Upper lobe of left lung (tissue), 4 donors: ENCODE results near the gene CRY1.

Experiments
- POLR2A ChIP-seq, 4 donors: fragments of 450-650 bp; IDR thresholded peaks; one replicate each; pipeline ENCODE4 v1.5.1; 2016 to 2017; ENCODE audit warnings: antibody characterized with exemption in 4 of 4, mild to moderate bottlenecking in 2 of 4
- POLR2AphosphoS5 ChIP-seq, 2 donors: sonication (generic); formaldehyde crosslinking; IDR thresholded peaks; one replicate each; pipeline ENCODE4 v1.5.1; 2017; ENCODE audit warnings: antibody characterized with exemption in 2 of 2
- TF ChIP-seq, protein P1 (sequence below), 6 experiments: fragments of 450-650 bp in 4 of 6; fragments of 200-600 bp in 2 of 6; sonication (generic) in 2 of 6; IDR thresholded peaks; one replicate each; pipeline ENCODE4 v1.5.1; 2016 to 2019; ENCODE audit warnings: antibody characterized with exemption in 6 of 6

DNA sequence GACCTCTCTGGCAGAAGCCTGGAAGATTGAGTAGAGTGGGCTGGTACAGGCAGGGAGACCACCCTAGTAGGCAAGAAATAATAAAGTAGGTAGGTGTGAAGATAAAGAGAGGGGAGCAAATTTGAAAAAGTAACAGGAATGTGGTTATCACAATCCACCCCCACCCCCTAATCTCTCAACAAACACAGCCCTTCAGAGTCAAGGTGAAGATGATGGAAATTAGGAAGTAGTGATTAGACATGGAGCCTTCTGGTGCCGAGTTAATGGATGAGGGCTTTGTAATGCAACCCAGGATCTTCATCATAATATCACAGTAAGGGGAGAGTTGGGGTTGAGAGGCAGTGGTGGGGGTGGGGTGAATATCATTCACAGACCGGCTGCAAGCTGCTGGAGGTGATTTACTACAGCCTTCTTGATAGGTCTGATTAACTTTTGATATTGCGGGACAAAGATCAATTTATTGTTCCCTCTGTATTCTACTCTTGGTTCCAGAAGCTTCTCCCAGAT is 29.2 kb upstream of the CRY1 start:
- TF ChIP-seq, protein P1, sequence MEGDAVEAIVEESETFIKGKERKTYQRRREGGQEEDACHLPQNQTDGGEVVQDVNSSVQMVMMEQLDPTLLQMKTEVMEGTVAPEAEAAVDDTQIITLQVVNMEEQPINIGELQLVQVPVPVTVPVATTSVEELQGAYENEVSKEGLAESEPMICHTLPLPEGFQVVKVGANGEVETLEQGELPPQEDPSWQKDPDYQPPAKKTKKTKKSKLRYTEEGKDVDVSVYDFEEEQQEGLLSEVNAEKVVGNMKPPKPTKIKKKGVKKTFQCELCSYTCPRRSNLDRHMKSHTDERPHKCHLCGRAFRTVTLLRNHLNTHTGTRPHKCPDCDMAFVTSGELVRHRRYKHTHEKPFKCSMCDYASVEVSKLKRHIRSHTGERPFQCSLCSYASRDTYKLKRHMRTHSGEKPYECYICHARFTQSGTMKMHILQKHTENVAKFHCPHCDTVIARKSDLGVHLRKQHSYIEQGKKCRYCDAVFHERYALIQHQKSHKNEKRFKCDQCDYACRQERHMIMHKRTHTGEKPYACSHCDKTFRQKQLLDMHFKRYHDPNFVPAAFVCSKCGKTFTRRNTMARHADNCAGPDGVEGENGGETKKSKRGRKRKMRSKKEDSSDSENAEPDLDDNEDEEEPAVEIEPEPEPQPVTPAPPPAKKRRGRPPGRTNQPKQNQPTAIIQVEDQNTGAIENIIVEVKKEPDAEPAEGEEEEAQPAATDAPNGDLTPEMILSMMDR (IDR thresholded peaks at IDR 0.05), result no peak
- no peak for TF ChIP-seq POLR2AphosphoS5 (IDR thresholded peaks at IDR 0.05)
- TF ChIP-seq POLR2A (IDR thresholded peaks at IDR 0.05), result no peak
